GM18519 (cell line): ENCODE results near the gene MKX.

Experiments used
- ATAC-seq: cut with Tn5 transposase; IDR thresholded peaks from one replicate; pipeline ENCODE4 v1.9.1; 2021; ENCODE audit warnings: mild to moderate bottlenecking, moderate library complexity; ENCODE audit not compliant: unreplicated experiment, low FRiP score

MKX gene

DNA sequence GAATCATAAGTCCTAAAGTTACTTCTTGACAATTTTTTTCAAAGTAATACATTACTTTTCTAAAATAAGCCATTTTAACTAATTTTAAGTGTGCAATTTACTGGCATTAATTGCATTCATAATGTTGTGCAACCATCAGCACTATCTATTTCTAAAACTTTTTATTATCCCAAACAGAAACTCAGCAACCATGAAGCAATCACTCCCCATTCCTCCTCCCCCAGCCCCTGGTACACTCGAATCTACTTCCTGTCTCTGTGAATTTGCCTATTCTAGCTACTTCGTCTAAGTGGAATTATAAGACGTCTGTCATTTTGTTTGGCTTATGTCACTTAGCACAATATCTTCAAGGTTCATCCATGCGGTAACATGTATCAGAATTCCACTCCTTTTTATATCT is 84.9 kb downstream of the MKX start:
- ATAC-seq = no peak

- ATAC-seq = no peak
These were observed 85.4 kb downstream of the MKX start for GRCh38 chr10:27660268-27660667.

DNA sequence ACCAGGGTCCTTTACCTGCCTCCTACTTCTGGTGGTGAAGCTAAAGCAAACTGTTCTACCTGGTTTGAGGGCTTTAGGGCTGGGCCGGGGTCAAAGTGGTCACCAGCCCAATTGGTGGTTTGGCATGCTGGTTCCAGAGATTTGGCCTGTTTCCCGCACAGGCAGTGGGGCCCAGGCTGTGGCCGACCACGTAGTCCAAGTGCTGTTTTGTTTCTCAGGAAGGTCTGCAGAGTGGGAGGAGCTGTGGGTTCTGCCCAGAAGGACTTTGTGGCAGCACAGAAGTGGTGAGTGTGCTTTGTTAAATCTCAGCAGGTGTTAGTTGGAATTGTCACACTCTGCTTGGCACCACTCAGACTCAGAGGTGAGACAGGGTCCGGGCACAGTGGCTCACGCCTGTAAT is 85.8 kb downstream of the MKX start:
- no peak for ATAC-seq

- ATAC-seq = no peak
These were observed 86.8 kb downstream of the MKX start for GRCh38 chr10:27658788-27659187.

DNA sequence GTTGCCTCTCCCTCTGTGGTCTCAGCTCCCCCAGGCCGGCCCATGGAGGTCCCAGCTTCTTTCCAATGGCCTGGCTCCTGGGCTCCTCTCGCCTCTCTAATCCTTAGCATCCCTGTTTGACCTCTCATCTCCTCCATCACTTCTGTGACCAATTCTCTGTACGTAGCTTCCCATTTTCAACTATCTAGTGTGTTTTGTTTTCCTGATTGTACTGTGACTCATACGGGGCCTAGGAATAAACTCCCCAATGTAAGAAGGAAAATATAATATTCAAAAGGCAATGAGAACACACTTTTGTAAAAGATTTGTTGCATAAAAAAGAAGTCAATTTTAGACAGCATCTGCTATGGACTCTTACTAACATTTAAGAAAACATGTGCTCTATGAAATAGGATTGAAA is 90.3 kb downstream of the MKX start:
- no peak for ATAC-seq

DNA sequence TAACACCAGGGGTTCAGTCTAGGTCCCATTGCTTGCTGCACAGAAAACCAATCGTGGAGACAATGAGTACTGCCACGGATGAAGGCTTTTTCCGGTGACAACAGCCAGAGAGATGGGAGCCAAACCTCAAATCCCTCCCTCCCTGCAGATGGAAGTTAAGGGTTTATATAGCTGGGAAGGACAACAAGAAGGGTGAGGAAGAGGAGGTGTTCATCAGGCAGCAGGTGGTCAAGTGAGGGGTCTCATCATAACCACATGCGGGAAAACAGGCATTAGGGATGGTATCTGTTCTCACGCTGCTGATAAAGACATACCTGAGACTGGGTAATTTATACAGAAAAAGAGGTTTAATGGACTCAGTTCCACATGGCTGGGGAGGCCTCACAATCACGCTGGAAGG is 91.3 kb downstream of the MKX start:
- ATAC-seq = no peak

GRCh38 chr10:27646604-27647175 is 98.9 kb downstream of the MKX start:
- no peak for ATAC-seq

GRCh38 chr10:27646194-27646593 is 99.4 kb downstream of the MKX start:
- ATAC-seq = no peak

DNA sequence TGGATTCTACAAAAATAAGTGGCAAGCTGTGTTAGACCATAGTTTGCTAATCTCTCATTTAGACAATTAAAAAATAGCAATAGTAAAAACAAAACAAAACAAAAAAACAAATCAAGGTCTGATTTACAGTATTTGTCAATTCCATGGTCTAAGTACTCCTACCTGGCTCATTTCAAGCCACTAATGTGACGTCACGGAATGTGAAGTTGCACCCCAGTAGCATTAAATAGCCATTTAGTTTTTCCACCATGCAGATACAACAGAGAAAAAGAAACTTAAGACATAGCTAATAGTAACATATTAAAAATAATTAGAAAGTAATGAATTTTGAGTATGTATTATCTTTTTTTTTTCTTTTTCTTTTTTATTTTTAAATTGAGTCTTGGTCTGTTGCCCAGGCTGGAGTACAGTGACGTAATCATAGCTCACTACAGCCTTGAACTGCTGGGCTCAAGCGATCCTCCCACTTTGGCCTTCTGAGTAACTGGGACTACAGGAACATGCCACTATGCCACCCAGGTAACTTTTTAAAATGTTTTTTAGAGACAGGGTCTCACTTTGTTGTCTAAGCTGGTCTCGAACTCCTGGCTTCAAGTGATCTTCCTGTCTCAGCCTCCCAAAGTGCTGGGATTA is 101.2 kb downstream of the MKX start:
- no peak for ATAC-seq

GRCh38 chr10:27643301-27643700 is 102.3 kb downstream of the MKX start:
- no peak for ATAC-seq

- no peak for ATAC-seq
These were observed 103.5 kb downstream of the MKX start for GRCh38 chr10:27642023-27642589.

- no peak for ATAC-seq
These were observed 107.4 kb downstream of the MKX start for GRCh38 chr10:27638071-27638750.

DNA sequence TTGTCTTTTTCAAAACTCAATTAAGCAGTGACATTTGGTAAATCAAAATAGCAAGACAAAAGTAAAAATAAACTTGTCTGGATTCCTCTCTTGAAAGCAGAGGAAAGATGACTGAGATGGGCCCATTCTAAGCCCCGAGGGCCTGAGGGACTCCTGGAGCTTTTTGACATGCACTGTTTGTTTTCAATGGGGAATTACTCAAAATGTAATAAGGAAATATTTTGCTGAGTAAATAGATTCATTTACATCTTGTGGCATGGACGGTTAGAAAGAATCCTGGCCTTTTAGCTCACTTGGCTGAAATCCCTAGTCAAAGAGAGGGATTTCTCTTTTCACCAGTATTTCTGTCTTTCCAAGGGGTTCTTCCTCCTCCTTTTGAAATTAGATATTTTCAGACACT is 108.0 kb downstream of the MKX start:
- no peak for ATAC-seq

- ATAC-seq = no peak
These were observed 108.8 kb downstream of the MKX start for GRCh38 chr10:27636816-27637215.

- no peak for ATAC-seq
These were observed 109.8 kb downstream of the MKX start for GRCh38 chr10:27635699-27636270.

- ATAC-seq = no peak
These were observed 110.3 kb downstream of the MKX start for GRCh38 chr10:27635290-27635689.

GRCh38 chr10:27628621-27629020 is 117.0 kb downstream of the MKX start:
- ATAC-seq = no peak

DNA sequence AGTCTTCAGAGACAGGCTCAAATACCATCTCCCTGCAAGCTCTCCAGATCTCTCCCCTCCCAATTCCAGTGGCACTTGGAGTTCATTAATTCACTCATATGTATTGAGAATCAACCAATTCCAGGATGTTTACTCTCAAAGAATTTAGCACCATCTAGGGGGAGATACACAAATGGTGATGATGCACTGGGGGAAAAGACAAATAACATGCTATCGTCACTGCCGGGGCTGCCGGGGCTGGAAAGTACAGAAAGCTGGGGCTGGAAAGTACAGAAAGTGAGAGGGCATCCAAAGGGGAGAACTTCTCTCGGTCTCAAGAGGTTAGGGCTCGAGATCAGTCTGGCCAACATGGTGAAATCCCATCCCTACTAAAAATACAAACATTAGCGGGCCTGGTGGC is 118.7 kb downstream of the MKX start:
- no peak for ATAC-seq

DNA sequence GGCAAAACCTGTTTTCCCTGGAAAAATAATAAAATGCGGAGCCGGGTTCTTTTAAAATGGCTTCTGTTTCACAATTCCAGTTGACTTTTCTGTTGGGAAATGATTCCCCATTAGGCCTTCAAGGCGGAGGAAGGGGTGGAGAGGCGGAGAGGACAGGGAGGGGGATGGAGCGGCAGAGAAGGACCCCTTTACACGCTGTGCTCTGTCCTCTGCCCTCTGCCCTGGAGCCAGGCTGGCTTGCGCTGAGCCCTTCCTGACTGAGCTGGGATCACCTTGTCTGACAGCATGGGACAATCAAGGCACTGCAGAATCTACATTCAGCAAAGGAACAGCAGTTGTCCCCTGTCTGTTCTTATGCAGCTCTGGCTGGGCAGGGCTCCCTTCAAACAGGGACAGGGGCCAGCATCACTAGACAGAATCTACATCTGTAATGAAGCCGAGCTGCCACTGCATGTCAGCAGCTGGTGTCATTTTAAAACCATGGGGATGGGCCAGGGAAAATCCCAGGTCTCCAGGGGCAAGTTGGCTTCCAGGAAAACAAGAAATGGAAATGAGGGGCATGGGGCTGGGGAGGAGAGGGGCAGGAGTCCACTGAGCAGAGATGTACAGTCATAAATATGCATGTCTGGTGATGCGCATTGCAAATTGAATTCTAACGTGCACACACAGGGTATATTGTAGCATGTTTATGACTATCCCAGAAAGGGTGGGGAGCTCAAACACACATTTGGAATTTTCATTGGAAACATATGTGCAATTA is 120.0 kb downstream of the MKX start:
- no peak for ATAC-seq

- no peak for ATAC-seq
These were observed 120.7 kb downstream of the MKX start for GRCh38 chr10:27624941-27625340.
